ENCODE results near the gene ADAMTSL2.

DNA sequence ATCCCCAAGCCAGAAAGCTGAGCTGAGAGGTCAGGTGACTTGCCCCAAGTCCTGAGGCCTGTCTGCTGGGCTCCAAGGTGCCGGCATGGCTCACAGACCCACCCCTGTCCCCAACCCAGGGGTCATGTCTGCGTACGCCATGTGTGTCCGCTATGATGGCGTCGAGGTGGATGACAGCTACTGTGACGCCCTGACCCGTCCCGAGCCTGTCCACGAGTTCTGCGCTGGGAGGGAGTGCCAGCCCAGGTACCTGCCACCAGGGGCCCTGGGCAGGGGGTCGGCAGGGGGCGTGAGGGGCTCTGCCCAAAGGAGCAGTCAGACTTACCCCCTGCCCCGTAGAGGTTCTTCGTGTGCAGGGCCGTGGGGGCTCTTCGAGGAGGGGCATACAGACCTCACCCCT, 32.3 kb downstream of the ADAMTSL2 start:
- TF ChIP-seq NFIC (IDR thresholded peaks at IDR 0.05): no peak
- no peak for TF ChIP-seq FOXM1 (IDR thresholded peaks at IDR 0.05; ENCODE audit: borderline replicate concordance, low read depth)
- no peak for TF ChIP-seq EP300 (IDR thresholded peaks at IDR 0.05; ENCODE audit: borderline replicate concordance)
- TF ChIP-seq, protein P1, sequence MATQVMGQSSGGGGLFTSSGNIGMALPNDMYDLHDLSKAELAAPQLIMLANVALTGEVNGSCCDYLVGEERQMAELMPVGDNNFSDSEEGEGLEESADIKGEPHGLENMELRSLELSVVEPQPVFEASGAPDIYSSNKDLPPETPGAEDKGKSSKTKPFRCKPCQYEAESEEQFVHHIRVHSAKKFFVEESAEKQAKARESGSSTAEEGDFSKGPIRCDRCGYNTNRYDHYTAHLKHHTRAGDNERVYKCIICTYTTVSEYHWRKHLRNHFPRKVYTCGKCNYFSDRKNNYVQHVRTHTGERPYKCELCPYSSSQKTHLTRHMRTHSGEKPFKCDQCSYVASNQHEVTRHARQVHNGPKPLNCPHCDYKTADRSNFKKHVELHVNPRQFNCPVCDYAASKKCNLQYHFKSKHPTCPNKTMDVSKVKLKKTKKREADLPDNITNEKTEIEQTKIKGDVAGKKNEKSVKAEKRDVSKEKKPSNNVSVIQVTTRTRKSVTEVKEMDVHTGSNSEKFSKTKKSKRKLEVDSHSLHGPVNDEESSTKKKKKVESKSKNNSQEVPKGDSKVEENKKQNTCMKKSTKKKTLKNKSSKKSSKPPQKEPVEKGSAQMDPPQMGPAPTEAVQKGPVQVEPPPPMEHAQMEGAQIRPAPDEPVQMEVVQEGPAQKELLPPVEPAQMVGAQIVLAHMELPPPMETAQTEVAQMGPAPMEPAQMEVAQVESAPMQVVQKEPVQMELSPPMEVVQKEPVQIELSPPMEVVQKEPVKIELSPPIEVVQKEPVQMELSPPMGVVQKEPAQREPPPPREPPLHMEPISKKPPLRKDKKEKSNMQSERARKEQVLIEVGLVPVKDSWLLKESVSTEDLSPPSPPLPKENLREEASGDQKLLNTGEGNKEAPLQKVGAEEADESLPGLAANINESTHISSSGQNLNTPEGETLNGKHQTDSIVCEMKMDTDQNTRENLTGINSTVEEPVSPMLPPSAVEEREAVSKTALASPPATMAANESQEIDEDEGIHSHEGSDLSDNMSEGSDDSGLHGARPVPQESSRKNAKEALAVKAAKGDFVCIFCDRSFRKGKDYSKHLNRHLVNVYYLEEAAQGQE (IDR thresholded peaks at IDR 0.05; ENCODE audit: low read depth): no peak
